ENCODE results near the gene EFR3B.
"Not testable (repeated sequence)": the region's sequence is repeated elsewhere in the genome, so short reads cannot be mapped to it uniquely, and the experiment has no call there.

Gene EFR3B

GRCh38 chr2:25105336-25106085 lies 63.6 kb downstream of the EFR3B start:
- DNase-seq, result no peak

GRCh38 chr2:25109822-25110221 lies 67.9 kb downstream of the EFR3B start:
- DNase-seq, result no peak

DNA sequence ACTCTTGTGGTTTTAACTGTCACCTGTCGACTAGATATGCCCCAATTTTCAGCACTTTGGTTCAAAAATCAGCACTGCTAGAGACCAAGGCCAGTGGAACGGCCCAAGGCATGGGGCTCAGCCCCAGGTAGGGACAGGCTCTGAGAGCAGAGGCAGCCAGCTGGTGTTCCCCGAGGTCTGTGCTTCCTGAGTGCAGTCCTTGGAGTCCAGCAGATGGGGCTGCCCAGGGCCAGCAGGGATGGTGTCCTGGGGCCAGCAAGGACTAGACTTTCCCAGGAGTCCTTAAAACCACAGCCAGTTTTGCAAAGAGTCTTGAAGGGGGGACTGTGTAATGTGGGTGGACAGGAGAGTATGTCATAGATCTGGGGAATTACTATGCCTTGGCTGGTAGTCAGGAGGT lies 70.2 kb downstream of the EFR3B start:
- DNase-seq, result no peak

DNA sequence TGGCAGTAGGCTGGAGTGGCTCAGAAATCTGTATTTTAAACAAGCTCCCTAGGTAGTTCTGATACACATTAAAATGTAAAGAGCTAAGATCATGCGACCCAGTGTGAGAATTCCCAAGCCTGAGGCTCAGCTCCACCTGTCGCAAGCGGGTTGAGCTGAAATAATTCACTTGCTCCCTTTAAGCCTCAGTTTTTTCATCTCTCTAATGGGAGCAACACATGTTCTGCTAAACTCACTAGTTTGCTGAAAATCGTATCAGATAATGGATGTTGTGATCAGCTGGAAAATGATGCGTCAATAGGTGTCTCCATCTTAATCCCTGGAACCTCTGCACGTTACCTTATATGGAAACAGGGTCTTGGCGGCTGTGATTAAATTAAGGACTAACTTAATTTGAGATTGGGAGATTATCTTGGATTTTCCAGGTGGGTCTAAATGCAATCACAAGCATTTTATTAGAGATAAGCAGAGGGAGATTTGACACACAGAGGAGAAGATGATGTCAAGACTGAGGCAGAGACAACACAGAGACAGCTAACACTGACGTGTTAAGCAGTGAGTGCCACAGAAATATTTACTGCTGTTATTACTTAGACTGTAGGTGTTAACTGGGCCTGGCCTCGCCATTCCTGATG lies 73.5 kb downstream of the EFR3B start:
- DNase-seq, result no peak

DNA sequence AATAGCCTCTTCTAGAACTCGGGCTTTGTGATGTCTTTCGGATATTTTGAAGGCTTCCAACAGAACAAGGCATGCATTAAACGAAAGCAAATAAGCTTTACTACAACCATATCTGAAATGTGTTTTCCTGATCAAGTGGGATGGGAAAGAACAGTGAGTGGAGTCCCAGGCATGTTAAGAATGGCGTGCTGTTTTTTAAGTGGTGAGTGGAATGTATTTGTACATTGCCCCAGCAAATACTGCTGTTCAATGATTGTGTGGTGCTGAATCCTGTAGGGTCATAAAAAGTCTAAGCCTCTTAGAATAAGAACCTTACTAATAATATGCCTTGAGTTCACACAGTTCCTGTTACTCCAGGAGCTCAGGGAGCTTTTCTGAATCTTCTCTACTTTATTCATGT lies 74.0 kb downstream of the EFR3B start:
- no peak for DNase-seq

DNA sequence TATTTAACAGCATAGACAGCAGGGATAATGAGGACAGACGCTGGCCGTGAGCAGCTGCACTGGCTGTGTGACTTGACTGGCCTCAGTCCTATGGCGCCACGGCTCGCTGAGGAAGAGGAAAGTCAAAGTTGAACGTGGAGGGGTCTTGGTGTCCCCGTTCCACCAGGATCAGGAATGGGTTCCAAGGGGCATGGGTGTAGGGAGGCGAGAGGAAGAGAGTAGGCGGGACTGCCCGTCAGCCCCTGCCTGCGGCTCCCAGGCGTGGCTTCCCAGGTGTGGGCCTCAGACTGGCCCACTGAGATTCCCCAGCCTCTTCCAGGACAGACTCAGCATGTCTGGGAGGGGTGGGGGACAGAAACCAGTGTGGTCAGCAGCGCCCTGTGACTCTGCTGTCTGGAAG lies 75.1 kb downstream of the EFR3B start:
- DNase-seq, result no peak

GRCh38 chr2:25119263-25119662 lies 77.4 kb downstream of the EFR3B start:
- no peak for DNase-seq

DNA sequence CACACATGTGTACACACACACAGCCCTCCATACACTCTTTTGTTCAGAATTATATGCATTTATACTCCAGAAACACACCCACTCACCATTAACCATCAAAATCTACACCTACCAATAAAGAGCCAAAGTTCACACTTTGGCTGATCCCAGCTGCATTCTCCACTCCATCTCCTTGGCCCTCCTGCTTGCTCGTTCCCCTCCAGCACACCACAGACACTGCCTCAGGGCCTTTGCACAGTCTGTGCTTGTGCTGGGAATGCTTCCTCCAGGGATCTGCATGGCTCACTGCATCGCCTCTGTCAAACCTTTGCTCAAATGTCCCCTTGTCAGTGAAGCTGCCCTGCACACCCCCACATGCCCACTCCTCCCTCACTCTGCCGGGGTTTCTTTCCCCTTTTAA lies 80.5 kb downstream of the EFR3B start:
- DNase-seq, result no peak

- no peak for DNase-seq
Observed at GRCh38 chr2:25123682-25124081, 81.8 kb downstream of the EFR3B start.

GRCh38 chr2:25125189-25125588 lies 83.3 kb downstream of the EFR3B start:
- DNase-seq, result no peak

DNA sequence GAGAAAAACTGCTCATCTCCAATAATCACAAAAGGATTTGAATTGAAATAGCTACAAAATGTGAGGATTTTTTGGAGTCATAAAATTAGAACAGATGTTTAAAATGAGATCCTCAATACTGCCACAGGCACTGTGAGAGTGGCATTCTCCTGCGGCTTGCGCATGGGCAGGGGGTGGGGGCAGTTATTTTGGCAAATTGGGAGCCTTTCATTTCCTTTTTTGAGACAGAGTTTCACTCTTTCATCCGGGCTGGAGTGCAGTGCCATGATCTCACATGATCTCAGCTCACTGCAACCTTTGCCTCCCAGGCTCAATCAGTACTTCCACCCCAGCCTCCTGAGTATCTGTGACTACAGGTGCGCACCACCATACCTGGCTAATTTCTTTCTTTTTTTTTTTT lies 84.1 kb downstream of the EFR3B start:
- DNase-seq, result no peak

DNA sequence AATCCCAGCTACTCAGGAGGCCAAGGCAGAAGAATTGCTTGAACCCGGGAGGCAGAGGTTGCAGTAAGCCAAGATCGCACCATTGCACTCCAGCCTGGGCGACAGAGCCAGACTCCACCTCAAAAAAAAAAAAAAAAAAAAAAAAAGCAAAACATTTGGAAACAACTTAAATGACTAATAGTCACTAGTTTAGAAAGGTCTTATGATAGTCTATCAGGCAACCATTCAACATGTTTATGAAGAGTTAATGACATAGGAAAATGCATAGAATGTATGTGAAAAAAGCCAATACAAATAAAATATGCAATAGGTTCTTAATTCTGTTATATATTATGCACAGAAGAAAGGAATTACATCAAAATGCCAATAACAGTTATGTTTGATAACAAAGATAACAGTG lies 85.2 kb downstream of the EFR3B start:
- not testable (repeated sequence) for DNase-seq

- no peak for DNase-seq
Observed at GRCh38 chr2:25127646-25128045, 85.8 kb downstream of the EFR3B start.

DNA sequence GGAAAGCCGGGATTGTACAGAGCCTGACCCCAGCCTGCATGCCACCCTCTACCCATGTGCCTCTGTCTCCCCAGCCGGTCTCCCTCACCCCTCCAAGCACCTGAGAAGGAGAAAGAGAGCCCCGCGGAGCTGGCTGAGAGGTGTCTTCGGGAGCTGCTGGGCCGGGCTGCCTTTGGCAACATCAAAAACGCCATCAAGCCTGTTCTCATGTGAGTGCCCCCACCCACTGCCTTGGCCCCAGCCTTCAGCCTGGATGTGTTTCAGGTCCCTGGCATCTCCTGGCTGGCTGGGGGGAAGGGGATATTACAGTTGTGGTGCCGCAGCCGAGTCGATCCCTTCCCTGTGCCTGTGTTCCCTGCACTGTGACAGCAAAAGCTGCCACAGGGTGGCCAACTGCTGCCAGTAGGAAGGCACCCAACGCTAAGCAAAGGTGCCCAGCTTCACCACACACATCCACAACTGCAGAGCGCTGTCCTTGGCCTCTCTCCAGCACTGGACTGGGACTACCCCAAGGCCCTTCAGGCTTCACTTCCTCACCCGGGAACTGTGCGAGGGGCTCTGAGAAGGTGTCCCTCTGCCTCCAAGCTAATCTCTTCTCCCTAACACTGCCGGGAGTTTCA lies 88.1 kb downstream of the EFR3B start:
- no peak for DNase-seq

- DNase-seq, result no peak
Observed at GRCh38 chr2:25131253-25131566, 89.3 kb downstream of the EFR3B start.

GRCh38 chr2:25131567-25132298 lies 89.9 kb downstream of the EFR3B start:
- peak; percentile 30 for DNase-seq

- no peak for DNase-seq
Observed at GRCh38 chr2:25132299-25132635, 90.4 kb downstream of the EFR3B start.

DNA sequence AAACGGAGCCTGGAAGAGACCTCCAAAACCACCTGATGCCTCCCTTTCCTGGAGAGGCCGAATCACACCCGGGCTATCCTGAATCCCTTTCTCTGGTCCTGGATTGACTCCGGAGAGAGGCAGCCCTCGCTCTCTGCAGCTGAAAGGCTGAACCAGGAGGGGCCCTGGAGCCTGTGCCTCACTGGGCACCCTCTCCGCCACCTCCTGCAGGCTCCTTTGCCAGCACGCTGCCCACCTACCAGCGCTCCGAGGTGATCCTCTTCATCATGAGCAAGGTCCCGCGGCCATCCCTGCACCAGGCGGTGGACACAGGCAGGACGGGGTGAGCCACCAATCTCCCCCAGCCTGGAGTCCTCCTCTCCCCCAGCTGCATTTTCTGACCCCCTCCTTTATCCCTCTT lies 90.8 kb downstream of the EFR3B start:
- no peak for DNase-seq

DNA sequence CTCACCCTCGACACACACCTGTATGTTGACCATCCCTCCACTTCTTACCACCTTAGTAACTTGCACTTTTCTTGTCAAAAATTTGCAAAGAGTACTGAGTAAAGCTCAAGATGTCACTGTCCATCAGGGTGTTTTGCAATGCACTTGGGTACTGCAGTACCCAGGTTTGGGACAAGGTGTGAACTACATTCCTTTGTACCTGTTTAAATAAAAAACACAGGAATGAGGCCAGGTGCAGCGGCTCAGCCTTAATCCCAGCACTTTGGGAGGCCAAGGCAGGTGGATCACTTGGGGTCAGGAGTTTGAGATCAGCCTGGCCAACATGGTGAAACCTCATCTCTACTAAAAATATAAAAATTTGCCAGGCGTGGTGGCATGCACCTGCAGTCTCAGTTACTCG lies 98.7 kb downstream of the EFR3B start:
- not testable (repeated sequence) for DNase-seq

DNA sequence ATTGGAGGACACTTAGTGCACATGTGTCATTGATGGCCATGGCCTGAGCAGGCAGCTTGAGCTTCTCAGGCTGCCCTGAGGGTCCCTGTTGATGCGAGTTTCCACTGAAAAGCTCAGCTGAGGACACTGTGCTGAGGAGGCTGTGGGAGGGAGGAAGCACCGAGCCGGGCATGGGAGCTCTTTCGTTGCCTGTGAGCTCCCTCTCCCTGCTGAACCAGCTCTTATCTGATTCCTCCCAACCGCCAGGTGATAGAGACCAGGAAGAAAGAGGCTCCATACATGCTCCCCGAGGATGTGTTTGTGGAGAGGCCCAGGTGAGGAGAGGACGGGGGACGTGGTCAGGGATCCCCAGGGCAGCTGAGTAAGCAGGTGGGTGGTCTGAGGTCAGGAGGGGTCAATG lies 99.2 kb downstream of the EFR3B start:
- DNase-seq, result no peak

GRCh38 chr2:25145803-25146202 lies 103.9 kb downstream of the EFR3B start:
- DNase-seq, result no peak

- DNase-seq, result no peak
Observed at GRCh38 chr2:25146896-25147295, 105.0 kb downstream of the EFR3B start.

- DNase-seq, result no peak
Observed at GRCh38 chr2:25149646-25150045, 107.8 kb downstream of the EFR3B start.

DNA sequence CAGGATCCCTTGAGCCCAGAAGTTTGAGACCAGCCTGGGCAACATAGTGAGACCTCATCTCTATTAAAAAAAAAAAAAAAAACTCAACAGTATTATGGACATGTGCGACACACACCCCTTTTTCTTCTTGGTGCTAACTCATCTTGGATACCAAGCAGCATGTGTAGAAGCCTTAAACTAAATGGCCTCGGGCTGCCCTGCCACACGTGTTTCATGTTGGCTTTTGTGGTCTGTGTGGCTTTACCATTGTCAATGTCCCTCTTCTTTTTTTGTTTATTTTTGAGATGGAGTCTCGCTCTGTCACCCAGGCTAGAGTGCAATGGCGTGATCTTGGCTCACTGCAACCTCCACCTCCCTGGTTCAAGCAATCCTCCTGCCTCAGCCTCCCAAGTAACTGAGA lies 109.1 kb downstream of the EFR3B start:
- not testable (repeated sequence) for DNase-seq

All from right kidney (tissue), 1 donor.